MCF 10A (cell line): Measurements from ENCODE around the gene KCNH3. TPM values are rescaled to one million over a fixed set of nuclear protein-coding genes. Genes with fewer than 3 reads are reported as not detected.

Source experiments
- BruUV-seq: library from RNA; stranded (reverse); fragments of 400-500 nt; replicated peaks from 2 replicates; lab custom pipeline; 2021; lab: Mats Ljungman, UMichigan
- CTCF ChIA-PET: fragments of 300-600 bp; sonication (Branson Sonifier 250); formaldehyde crosslinking; extraction: SDS; loops from one replicate; lab custom pipeline; 2021; ENCODE audit warnings: antibody characterized with exemption, inconsistent platforms; lab: Yijun Ruan, JAX
- POLR2A ChIA-PET: fragments of 300-600, 350-650 bp; sonication (Branson Sonifier 250); formaldehyde crosslinking; extraction: SDS; loops from one replicate; lab custom pipeline; 2020; ENCODE audit warnings: antibody characterized with exemption, inconsistent platforms; lab: Yijun Ruan, JAX
- DNase-seq: peaks from one replicate; pipeline ENCODE4 v3.0.0-alpha.2; 2018; ENCODE audit not compliant: unreplicated experiment
- H3K27ac Mint-ChIP-seq: one replicate; pipeline ENCODE4 v1.8.0; 2022; ENCODE audit warnings: mild to moderate bottlenecking, low read depth, mixed read lengths; ENCODE audit not compliant: unreplicated experiment
- H3K27me3 Mint-ChIP-seq: one replicate; pipeline ENCODE4 v1.8.0; 2022; ENCODE audit warnings: mixed read lengths; ENCODE audit not compliant: insufficient read depth, unreplicated experiment
- H3K36me3 Mint-ChIP-seq: one replicate; pipeline ENCODE4 v1.8.0; 2022; ENCODE audit warnings: mild to moderate bottlenecking, moderate library complexity, mixed read lengths; ENCODE audit not compliant: insufficient read depth, unreplicated experiment
- H3K4me1 Mint-ChIP-seq: one replicate; pipeline ENCODE4 v1.8.0; 2022; ENCODE audit warnings: mixed read lengths; ENCODE audit not compliant: insufficient read depth, unreplicated experiment
- H3K4me3 Mint-ChIP-seq: one replicate; pipeline ENCODE4 v1.8.0; 2022; ENCODE audit warnings: mild to moderate bottlenecking, moderate library complexity, mixed read lengths; ENCODE audit not compliant: unreplicated experiment
- H3K9me3 Mint-ChIP-seq: one replicate; pipeline ENCODE4 v1.8.0; 2022; ENCODE audit warnings: mixed read lengths; ENCODE audit not compliant: unreplicated experiment
- CTCF ChIP-seq: fragments of 200-600 bp; IDR thresholded peaks from one replicate; pipeline ENCODE4 v1.8.0; 2022; ENCODE audit warnings: antibody characterized with exemption, mild to moderate bottlenecking; ENCODE audit not compliant: unreplicated experiment
- intact Hi-C: fragments of 100-400 bp; cut with micrococcal nuclease; formaldehyde crosslinking; loops from 2 replicates; pipeline ENCODE4 v1.14.1; 2022
- total RNA-seq: library from RNA; stranded (reverse); gene quantifications from 2 replicates; pipeline ENCODE4 v1.2.3, GENCODE V29; 2022

Gene KCNH3
- total RNA-seq, 1 experiment from 2014 or later = not detected

- no TSS peak for BruUV-seq
- Mint-ChIP-seq H3K27me3 (no peaks in the 10 kb centered on the region), H3K27ac (no peak overlapping the region), H3K4me3 (no peak overlapping the region), H3K36me3 (no peaks in the 10 kb centered on the region), H3K4me1 (peaks cover 6% of the 10 kb centered on the region), H3K9me3 (no peaks in the 10 kb centered on the region)
- DNase-seq = no peak
- intact Hi-C loops = loop anchor here (10.0 kb wide), 1 partner anchor 298 kb away; no protein-coding TSS in a partner anchor
- ChIA-PET POLR2A (no interaction called here), CTCF (interaction anchor here (0.7 to 6.8 kb wide), 3 partner anchors 10 to 225 kb away, joined by 3 to 69 read pairs (median 3); no protein-coding TSS in a partner anchor)
- no peak for TF ChIP-seq CTCF
Measured at GRCh38 chr12:49582850-49583249, 44.0 kb downstream of the KCNH3 start.

- Mint-ChIP-seq H3K27ac (no peak overlapping the region), H3K36me3 (no peaks in the 10 kb centered on the region), H3K4me3 (no peak overlapping the region), H3K9me3 (no peaks in the 10 kb centered on the region), H3K4me1 (peaks cover 6% of the 10 kb centered on the region), H3K27me3 (no peaks in the 10 kb centered on the region)
- no peak for DNase-seq
- ChIA-PET POLR2A (no interaction called here), CTCF (interaction anchor here (0.5 to 6.8 kb wide), 7 partner anchors 9 to 254 kb away, joined by 3 to 69 read pairs (median 4); no protein-coding TSS in a partner anchor)
- no peak for TF ChIP-seq CTCF
- intact Hi-C loops = loop anchor here (10.0 kb wide), 1 partner anchor 299 kb away; no protein-coding TSS in a partner anchor
- BruUV-seq = no TSS peak
Measured at GRCh38 chr12:49583366-49584094, 44.7 kb downstream of the KCNH3 start.

DNA sequence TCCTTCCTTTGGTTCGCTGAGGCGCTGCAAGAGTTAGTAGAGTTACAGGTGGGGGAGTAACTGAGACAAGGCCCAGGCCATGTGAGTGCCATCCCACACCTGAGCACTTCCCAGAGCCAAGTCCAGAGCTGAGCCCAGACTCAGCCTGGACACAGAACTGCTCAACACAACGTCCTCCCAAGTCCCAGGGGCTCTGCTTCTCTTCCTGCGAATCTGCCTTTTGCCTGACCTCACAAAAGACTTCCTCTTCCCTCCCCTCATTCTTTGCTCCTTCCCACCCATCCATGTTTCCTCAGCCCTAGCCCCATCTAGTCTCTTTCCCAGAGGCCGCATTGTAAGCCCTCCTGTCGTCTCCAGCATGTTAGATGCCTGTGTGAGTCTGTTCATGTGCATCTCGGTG lies 45.8 kb downstream of the KCNH3 start:
- Mint-ChIP-seq H3K4me3 (no peak overlapping the region), H3K36me3 (no peaks in the 10 kb centered on the region), H3K27ac (no peak overlapping the region), H3K4me1 (peaks cover 6% of the 10 kb centered on the region), H3K9me3 (no peaks in the 10 kb centered on the region), H3K27me3 (no peaks in the 10 kb centered on the region)
- TF ChIP-seq CTCF = no peak
- ChIA-PET CTCF (interaction anchor here (0.6 to 2.1 kb wide), 2 partner anchors 137 to 226 kb away, joined by 5 to 10 read pairs; no protein-coding TSS in a partner anchor), POLR2A (interaction anchor here (0.8 kb wide), 1 partner anchor 283 kb away, joined by 3 read pairs; no protein-coding TSS in a partner anchor)
- intact Hi-C loops = loop anchor here (10.0 kb wide), 1 partner anchor 300 kb away; no protein-coding TSS in a partner anchor
- BruUV-seq = no TSS peak
- DNase-seq = no peak
